H7 (cell line): ENCODE data around the gene PCK2. TPM values are rescaled to one million over a fixed set of nuclear protein-coding genes. Genes with fewer than 3 reads are reported as not detected.

ENCODE experiments used
- DNase-seq: peaks from one replicate; pipeline ENCODE4 v3.0.0; 2012
- H3K27me3 ChIP-seq: 2 replicates; pipeline ENCODE4 v1.6.0; 2011; ENCODE audit warnings: mild to moderate bottlenecking, low read length; ENCODE audit not compliant: control insufficient read depth, insufficient read depth
- H3K36me3 ChIP-seq: replicated peaks from 2 replicates; pipeline ENCODE4 v1.5.1; 2011; ENCODE audit warnings: low read length; ENCODE audit not compliant: control insufficient read depth, insufficient read depth
- H3K4me3 ChIP-seq: 2 replicates; pipeline ENCODE4 v1.5.1; 2011; ENCODE audit warnings: low read depth, mild to moderate bottlenecking, control low read depth, low read length, moderate library complexity; ENCODE audit not compliant: insufficient read depth
- total RNA-seq: library from RNA; depleted of rRNA; stranded (reverse); fragments of >200 nt; shearing (Covaris generic); gene quantifications from 2 replicates; pipeline ENCODE4 v1.2.3, GENCODE V29; 2014

PCK2 gene
- total RNA-seq, 1 experiment from 2014 or later = 80.1 TPM

GRCh38 chr14:24135834-24136683, 41.9 kb downstream of the PCK2 start, which contains the start of gene PSME1:
TSS of gene PSME1 (plus strand) at chr14:24136194. CDS start at chr14:24136263, 69 bp downstream.
- Histone ChIP-seq H3K36me3 (peaks cover 17% of the 10 kb centered on the region), H3K27me3 (peaks cover 2% of the 10 kb centered on the region; the same call in 1 of the 2 replicates), H3K4me3 (peak within 1 kb of the TSS; percentile 78)
- peak; percentile 99 for DNase-seq

- DNase-seq = peak; percentile 64
- Histone ChIP-seq H3K36me3 (peaks cover 17% of the 10 kb centered on the region), H3K27me3 (peaks cover 2% of the 10 kb centered on the region; the same call in 1 of the 2 replicates), H3K4me3 (peak overlapping the region; percentile 78)
Measured at GRCh38 chr14:24136684-24137528, 42.8 kb downstream of the PCK2 start.

GRCh38 chr14:24137529-24138395, 43.7 kb downstream of the PCK2 start:
- Histone ChIP-seq H3K27me3 (peaks cover 2% of the 10 kb centered on the region; the same call in 1 of the 2 replicates), H3K36me3 (peaks cover 17% of the 10 kb centered on the region), H3K4me3 (no peak overlapping the region)
- DNase-seq = no peak

GRCh38 chr14:24138396-24139271, 44.5 kb downstream of the PCK2 start:
- Histone ChIP-seq H3K27me3 (peaks cover 2% of the 10 kb centered on the region; the same call in 1 of the 2 replicates), H3K4me3 (no peak overlapping the region), H3K36me3 (peaks cover 17% of the 10 kb centered on the region)
- no peak for DNase-seq

GRCh38 chr14:24139272-24139934, 45.3 kb downstream of the PCK2 start:
- Histone ChIP-seq H3K36me3 (peaks cover 21% of the 10 kb centered on the region), H3K27me3 (peaks cover 2% of the 10 kb centered on the region; the same call in 1 of the 2 replicates), H3K4me3 (no peak overlapping the region)
- DNase-seq = no peak

- peak; percentile 99 for DNase-seq
- Histone ChIP-seq H3K36me3 (peaks cover 26% of the 10 kb centered on the region), H3K27me3 (peaks cover 2% of the 10 kb centered on the region; the same call in 1 of the 2 replicates), H3K4me3 (peak within 1 kb of the TSS; percentile 85)
Measured at GRCh38 chr14:24141097-24141880, 47.2 kb downstream of the PCK2 start, which contains the start of gene EMC9. TSS of gene EMC9 (minus strand) at chr14:24141591. CDS start at chr14:24141304, 287 bp downstream.

GRCh38 chr14:24143511-24143910, 49.4 kb downstream of the PCK2 start:
- peaks cover 20% of the 10 kb centered on the region for H3K36me3 ChIP-seq
- H3K4me3 ChIP-seq = no peak overlapping the region
- no peaks in the 10 kb centered on the region for H3K27me3 ChIP-seq
- DNase-seq = no peak

GRCh38 chr14:24144451-24144850, 50.3 kb downstream of the PCK2 start:
- DNase-seq = no peak
- Histone ChIP-seq H3K27me3 (no peaks in the 10 kb centered on the region), H3K4me3 (no peak overlapping the region), H3K36me3 (peaks cover 17% of the 10 kb centered on the region)

- Histone ChIP-seq H3K36me3 (peaks cover 19% of the 10 kb centered on the region), H3K27me3 (no peaks in the 10 kb centered on the region), H3K4me3 (no peak overlapping the region)
- no peak for DNase-seq
Measured at GRCh38 chr14:24145219-24145618, 51.1 kb downstream of the PCK2 start.

GRCh38 chr14:24145690-24146452, 51.8 kb downstream of the PCK2 start:
- Histone ChIP-seq H3K4me3 (peak overlapping the region; percentile 69), H3K36me3 (peaks cover 23% of the 10 kb centered on the region), H3K27me3 (no peaks in the 10 kb centered on the region)
- no peak for DNase-seq

- peaks cover 29% of the 10 kb centered on the region for H3K36me3 ChIP-seq
- peak within 1 kb of the TSS; percentile 84 for H3K4me3 ChIP-seq
- no peaks in the 10 kb centered on the region for H3K27me3 ChIP-seq
- peak; percentile 99 for DNase-seq
Measured at GRCh38 chr14:24146453-24146977, 52.4 kb downstream of the PCK2 start, which contains the start of gene PSME2. TSS of gene PSME2 (minus strand) at chr14:24146610. CDS start at chr14:24146581, 29 bp downstream.
